T-cell (primary cell): ENCODE measurements around the gene GRIK4. TPM values are rescaled to one million over a fixed set of nuclear protein-coding genes. Genes with fewer than 3 reads are reported as not detected.
"Not testable (repeated sequence)": the region's sequence is repeated elsewhere in the genome, so short reads cannot be mapped to it uniquely, and the experiment has no call there.

ENCODE experiments used
- ATAC-seq, 4 experiments: fragments of 200-7000 bp in 3 of 4; fragments of 150-1000 bp in 1 of 4; cut with Tn5 transposase; replicated peaks in 1 of 4; 1 replicate in 3 of 4; 2 replicates in 1 of 4; pipeline ENCODE4 v1.10.0; 2021; ENCODE audit warnings: moderate library complexity in 3 of 4, mild to moderate bottlenecking in 2 of 4, moderate number of reproducible peaks in 1 of 4
- CTCF ChIA-PET, 2 donors: fragments of 300-600 bp; sonication (Branson Sonifier 250); formaldehyde crosslinking; loops; one replicate each; lab custom pipeline; 2022; ENCODE audit warnings: antibody characterized with exemption in 2 of 2; lab: Charles Lee
- POLR2A ChIA-PET, 2 donors: fragments of 300-600 bp; sonication (Branson Sonifier 250); formaldehyde crosslinking; loops; one replicate each; lab custom pipeline; 2022; ENCODE audit warnings: antibody characterized with exemption in 2 of 2; lab: Charles Lee
- DNase-seq, 35 experiments: peaks; one replicate each; pipeline versions ENCODE4 v3.0.0 to v3.0.0-alpha.2; 2013 to 2023
- H3K27ac ChIP-seq: one replicate; pipeline ENCODE4 v1.5.1; 2013; ENCODE audit warnings: low read length
- H3K27me3 ChIP-seq, 2 experiments: replicated peaks in 1 of 2; 1 replicate in 1 of 2; 2 replicates in 1 of 2; pipeline versions ENCODE4 v1.6.1 to v1.7.0; 2013; ENCODE audit warnings: low read length in 1 of 2, mixed read lengths in 1 of 2; ENCODE audit not compliant: control insufficient read depth in 2 of 2, insufficient read depth in 2 of 2; ENCODE audit errors: extremely low read depth in 1 of 2
- H3K36me3 ChIP-seq, 2 donors: 1 replicate in 1 of 2; 2 replicates in 1 of 2; pipeline versions ENCODE4 v1.6.1 to v1.7.0; 2013; ENCODE audit warnings: low read length in 1 of 2; ENCODE audit not compliant: control insufficient read depth in 2 of 2, insufficient read depth in 1 of 2; ENCODE audit errors: extremely low read depth in 1 of 2
- H3K4me1 ChIP-seq, 2 experiments: 1 replicate in 1 of 2; 2 replicates in 1 of 2; pipeline versions ENCODE4 v1.6.1 to v1.7.0; 2013; ENCODE audit warnings: low read length in 2 of 2, mixed read lengths in 1 of 2; ENCODE audit not compliant: insufficient read depth in 2 of 2, control insufficient read depth in 1 of 2; ENCODE audit errors: extremely low read depth in 1 of 2
- H3K4me3 ChIP-seq, 2 donors: 1 replicate in 1 of 2; 2 replicates in 1 of 2; pipeline versions ENCODE4 v1.5.1 to v1.7.0; 2013; ENCODE audit warnings: mild to moderate bottlenecking in 2 of 2, low read length in 1 of 2, moderate library complexity in 1 of 2; ENCODE audit not compliant: control insufficient read depth in 1 of 2; ENCODE audit errors: extremely low read depth in 1 of 2
- H3K9me3 ChIP-seq: 2 replicates; pipeline ENCODE4 v1.7.0; 2013
- H3K27ac Mint-ChIP-seq, 2 donors: one replicate each; pipeline ENCODE4 v1.8.0; 2020 to 2021; ENCODE audit warnings: mild to moderate bottlenecking in 2 of 2, mixed read lengths in 2 of 2
- H3K27me3 Mint-ChIP-seq, 2 donors: one replicate each; pipeline ENCODE4 v1.8.0; 2021 to 2022; ENCODE audit warnings: mixed read lengths in 2 of 2
- H3K36me3 Mint-ChIP-seq: one replicate; pipeline ENCODE4 v1.8.0; 2021; ENCODE audit warnings: mixed read lengths
- H3K4me1 Mint-ChIP-seq, 3 donors: one replicate each; pipeline ENCODE4 v1.8.0; 2020 to 2022; ENCODE audit warnings: mixed read lengths in 3 of 3, mild to moderate bottlenecking in 1 of 3
- H3K4me3 Mint-ChIP-seq, 3 donors: one replicate each; pipeline ENCODE4 v1.8.0; 2020 to 2022; ENCODE audit warnings: mild to moderate bottlenecking in 3 of 3, mixed read lengths in 3 of 3, moderate library complexity in 3 of 3
- H3K9me3 Mint-ChIP-seq, 3 donors: one replicate each; pipeline ENCODE4 v1.8.0; 2020 to 2022; ENCODE audit warnings: mixed read lengths in 3 of 3
- WGBS: methylation state at CpG from one replicate; pipeline ENCODE4 v1.1.5; 2013; ENCODE audit warnings: missing lambda C conversion rate; ENCODE audit not compliant: insufficient coverage; 5-methylcytosine and 5-hydroxymethylcytosine counted together
- total RNA-seq, 35 experiments: library from RNA in 6 of 35; stranded (reverse) in 6 of 35; fragments of 120-200 nt in 1 of 35; gene quantifications; one replicate each; pipeline versions ENCODE4 v1.2.1 to v1.2.4 and lab custom pipeline; 2013 to 2026

GRIK4 gene
- total RNA-seq, 5 donors from 2014 or later (not counting 1 experiment from before 2014, with no cell fraction given) = 0.09 TPM; not detected in 4

- CTCF ChIA-PET = no interaction called here
- no peak overlapping the region for H3K4me3 ChIP-seq
- POLR2A ChIA-PET = no interaction called here
- ATAC-seq (no peak), DNase-seq (no peak)
- Mint-ChIP-seq H3K4me3 (no peak overlapping the region), H3K9me3 (peaks cover 0 to 7% (median 0%) of the 10 kb centered on the region in 3 donors), H3K27ac (no peak overlapping the region), H3K4me1 (no peaks in the 10 kb centered on the region), H3K36me3 (no peaks in the 10 kb centered on the region), H3K27me3 (peaks cover 23 to 41% of the 10 kb centered on the region in 2 donors)
- no peaks in the 10 kb centered on the region for H3K4me1 ChIP-seq
- WGBS = no CpG with 5 or more reads among the region's 4 CpGs
- no peaks in the 10 kb centered on the region for H3K36me3 ChIP-seq
- H3K27me3 ChIP-seq = peaks cover 0 to 5% of the 10 kb centered on the region in 2 experiments
- H3K27ac ChIP-seq = no peak overlapping the region
- no peaks in the 10 kb centered on the region for H3K9me3 ChIP-seq
Observed at GRCh38 chr11:121004206-121004840, 492.8 kb downstream of the GRIK4 start.

- H3K9me3 Mint-ChIP-seq = peaks cover 0 to 7% (median 0%) of the 10 kb centered on the region in 3 donors
- no peaks in the 10 kb centered on the region for H3K36me3 Mint-ChIP-seq
- POLR2A ChIA-PET = no interaction called here
- H3K27ac Mint-ChIP-seq = no peak overlapping the region
- CTCF ChIA-PET = no interaction called here
- no peak overlapping the region for H3K4me3 Mint-ChIP-seq
- peaks cover 27 to 42% of the 10 kb centered on the region in 2 donors for H3K27me3 Mint-ChIP-seq
- H3K27ac ChIP-seq = no peak overlapping the region
- no peaks in the 10 kb centered on the region for H3K4me1 ChIP-seq
- no peaks in the 10 kb centered on the region for H3K36me3 ChIP-seq
- DNase-seq (no peak), ATAC-seq (no peak)
- H3K4me1 Mint-ChIP-seq = no peaks in the 10 kb centered on the region
- H3K4me3 ChIP-seq = no peak overlapping the region
- no peaks in the 10 kb centered on the region for H3K27me3 ChIP-seq
- no peaks in the 10 kb centered on the region for H3K9me3 ChIP-seq
- WGBS = 89% methylated on average over 1 of the region's 1 CpG
Observed at GRCh38 chr11:121006922-121007321, 495.4 kb downstream of the GRIK4 start.

- Mint-ChIP-seq H3K27me3 (peaks cover 27 to 34% of the 10 kb centered on the region in 2 donors), H3K4me3 (no peak overlapping the region), H3K9me3 (peaks cover 0 to 7% (median 0%) of the 10 kb centered on the region in 3 donors), H3K4me1 (no peaks in the 10 kb centered on the region), H3K27ac (no peak overlapping the region), H3K36me3 (no peaks in the 10 kb centered on the region)
- no peak overlapping the region for H3K4me3 ChIP-seq
- ATAC-seq = no peak
- H3K36me3 ChIP-seq = no peaks in the 10 kb centered on the region
- DNase-seq = no peak
- H3K4me1 ChIP-seq = no peaks in the 10 kb centered on the region
- H3K27ac ChIP-seq = no peak overlapping the region
- ChIA-PET POLR2A (no interaction called here), CTCF (interaction anchor here in 1 of 2 donors (0.5 kb wide), 1 partner anchor 1614 kb away, joined by 3 read pairs; no protein-coding TSS in a partner anchor)
- peaks cover 0 to 3% of the 10 kb centered on the region in 2 experiments for H3K27me3 ChIP-seq
- no peaks in the 10 kb centered on the region for H3K9me3 ChIP-seq
Observed at GRCh38 chr11:121008551-121008950, 497.0 kb downstream of the GRIK4 start.

- H3K9me3 Mint-ChIP-seq = no peaks in the 10 kb centered on the region
- Histone ChIP-seq H3K4me1 (no peaks in the 10 kb centered on the region), H3K27ac (no peak overlapping the region), H3K9me3 (no peaks in the 10 kb centered on the region), H3K4me3 (no peak overlapping the region), H3K27me3 (peaks cover 0 to 3% of the 10 kb centered on the region in 2 experiments), H3K36me3 (no peaks in the 10 kb centered on the region)
- H3K27ac Mint-ChIP-seq = no peak overlapping the region
- H3K36me3 Mint-ChIP-seq = no peaks in the 10 kb centered on the region
- no peak overlapping the region for H3K4me3 Mint-ChIP-seq
- ChIA-PET POLR2A (no interaction called here), CTCF (interaction anchor here in 1 of 2 donors (0.6 kb wide), 1 partner anchor 655 kb away, joined by 4 read pairs; no protein-coding TSS in a partner anchor)
- DNase-seq = no peak
- no peaks in the 10 kb centered on the region for H3K4me1 Mint-ChIP-seq
- H3K27me3 Mint-ChIP-seq = peaks cover 16 to 21% of the 10 kb centered on the region in 2 donors
- ATAC-seq = no peak
- WGBS = no CpG with 5 or more reads among the region's 1 CpG
Observed at GRCh38 chr11:121012091-121012490, 500.5 kb downstream of the GRIK4 start.

GRCh38 chr11:121018746-121019145, 507.2 kb downstream of the GRIK4 start:
- no peaks in the 10 kb centered on the region for H3K36me3 Mint-ChIP-seq
- POLR2A ChIA-PET = no interaction called here
- no CpG with 5 or more reads among the region's 1 CpG for WGBS
- H3K27ac Mint-ChIP-seq = no peak overlapping the region
- peaks cover 9 to 19% of the 10 kb centered on the region in 2 donors for H3K27me3 Mint-ChIP-seq
- peaks cover 6% of the 10 kb centered on the region in 3 donors for H3K4me1 Mint-ChIP-seq
- Histone ChIP-seq H3K27me3 (no peaks in the 10 kb centered on the region), H3K27ac (no peak overlapping the region), H3K4me3 (no peak overlapping the region), H3K4me1 (peaks cover 0 to 6% of the 10 kb centered on the region in 2 experiments), H3K36me3 (no peaks in the 10 kb centered on the region), H3K9me3 (no peaks in the 10 kb centered on the region)
- ATAC-seq (no peak), DNase-seq (no peak)
- H3K4me3 Mint-ChIP-seq = no peak overlapping the region
- CTCF ChIA-PET = no interaction called here
- H3K9me3 Mint-ChIP-seq = no peaks in the 10 kb centered on the region

GRCh38 chr11:121021718-121022117, 510.2 kb downstream of the GRIK4 start:
- CTCF ChIA-PET, H3K4me3 Mint-ChIP-seq, ATAC-seq, H3K9me3 Mint-ChIP-seq, H3K27ac Mint-ChIP-seq, H3K9me3 ChIP-seq, H3K36me3 Mint-ChIP-seq, H3K36me3 ChIP-seq, H3K27ac ChIP-seq, POLR2A ChIA-PET, DNase-seq, H3K27me3 ChIP-seq, H3K4me3 ChIP-seq: not testable (repeated sequence)
- peaks cover 9 to 15% of the 10 kb centered on the region in 2 donors for H3K27me3 Mint-ChIP-seq
- 96% methylated on average over 19 of the region's 36 CpGs for WGBS
- H3K4me1 Mint-ChIP-seq = peaks cover 25 to 31% (median 28%) of the 10 kb centered on the region in 3 donors
- H3K4me1 ChIP-seq = peaks cover 11 to 21% of the 10 kb centered on the region in 2 experiments
